GM12801 (cell line): ENCODE data around the gene PPFIA2.

Experiments
- CTCF ChIP-seq: IDR thresholded peaks from one replicate; pipeline ENCODE4 v1.5.1; 2011; ENCODE audit warnings: control low read depth; ENCODE audit not compliant: insufficient read length; ENCODE audit errors: extremely low read depth

PPFIA2 gene

GRCh38 chr12:81261508-81262207 lies 497.5 kb downstream of the PPFIA2 start:
- no peak for TF ChIP-seq CTCF

GRCh38 chr12:81259360-81259759 lies 499.8 kb downstream of the PPFIA2 start:
- no peak for TF ChIP-seq CTCF

- TF ChIP-seq CTCF, result no peak
Measured at GRCh38 chr12:81257947-81258551, 501.1 kb downstream of the PPFIA2 start.

- TF ChIP-seq CTCF, result no peak
Measured at GRCh38 chr12:81255947-81256346, 503.2 kb downstream of the PPFIA2 start.

- TF ChIP-seq CTCF, result no peak
Measured at GRCh38 chr12:81255456-81255855, 503.7 kb downstream of the PPFIA2 start.

GRCh38 chr12:81253360-81253759 lies 505.8 kb downstream of the PPFIA2 start:
- TF ChIP-seq CTCF, result no peak

- no peak for TF ChIP-seq CTCF
Measured at GRCh38 chr12:81252228-81252627, 506.9 kb downstream of the PPFIA2 start.
